HepG2 (cell line): ENCODE results near the gene LDLRAD4. TPM values are rescaled to one million over a fixed set of nuclear protein-coding genes. Genes with fewer than 3 reads are reported as not detected.

Source experiments
- ATAC-seq: fragments of 200-7000 bp; cut with Tn5 transposase; 3 replicates; pipeline ENCODE4 v1.9.1; 2020; ENCODE audit warnings: mild to moderate bottlenecking, moderate library complexity
- BruUV-seq: library from RNA; stranded (reverse); fragments of 400-500 nt; replicated peaks from 2 replicates; lab custom pipeline; 2021; lab: Mats Ljungman, UMichigan
- CTCF ChIA-PET: fragments of 300-600 bp; formaldehyde crosslinking; extraction: SDS; loops from one replicate; lab custom pipeline; 2021; ENCODE audit warnings: low total read pairs, inconsistent platforms, low intra/inter-chr PET ratio; lab: Yijun Ruan, JAX
- POLR2A ChIA-PET: fragments of 350-600 bp; sonication (Branson Sonifier 250); formaldehyde crosslinking; loops from one replicate; lab custom pipeline; 2020; ENCODE audit warnings: antibody characterized with exemption, inconsistent platforms; lab: Yijun Ruan, JAX
- DNase-seq: peaks from one replicate; pipeline ENCODE4 v3.0.0-alpha.2; 2015; ENCODE audit warnings: low spot score
- FAIRE-seq: peaks from 3 replicates; lab custom pipeline; 2011; peaks lifted over from hg19 to GRCh38; lab: Jason Lieb, UNC
- H2AFZ ChIP-seq: one replicate; pipeline ENCODE4 v1.6.1; 2011; ENCODE audit warnings: low read length, inconsistent platforms
- H3K27ac ChIP-seq: fragments of 300-600 bp; 3 replicates; pipeline ENCODE4 v1.8.0; 2011; ENCODE audit warnings: mixed run types, mild to moderate bottlenecking, mixed read lengths, low read length, inconsistent platforms; ENCODE audit not compliant: insufficient read depth; ENCODE audit errors: extremely low read length
- H3K27me3 ChIP-seq, 2 experiments: fragments of 200-600 bp in 1 of 2; 2 replicates in 1 of 2; 3 replicates in 1 of 2; pipeline versions ENCODE4 v1.6.0 to v1.8.0; 2011; ENCODE audit warnings: low read length in 2 of 2, mild to moderate bottlenecking in 2 of 2, moderate library complexity in 2 of 2, inconsistent platforms in 1 of 2; ENCODE audit not compliant: insufficient read depth in 2 of 2, control insufficient read depth in 1 of 2
- H3K36me3 ChIP-seq, 2 experiments: fragments of 200-600 bp in 1 of 2; replicated peaks in 1 of 2; 2 replicates in 1 of 2; 3 replicates in 1 of 2; pipeline versions ENCODE4 v1.5.1 to v1.8.0; 2011; ENCODE audit warnings: low read length in 2 of 2, inconsistent platforms in 1 of 2; ENCODE audit not compliant: insufficient read depth in 2 of 2, control insufficient read depth in 1 of 2
- H3K4me1 ChIP-seq: 2 replicates; pipeline ENCODE4 v1.5.1; 2012; ENCODE audit warnings: low read length, inconsistent platforms; ENCODE audit not compliant: insufficient read depth
- H3K4me2 ChIP-seq: 2 replicates; pipeline ENCODE4 v1.6.0; 2011; ENCODE audit warnings: low read depth, low read length, inconsistent platforms
- H3K4me3 ChIP-seq, 3 experiments: fragments of 200-600 bp in 1 of 3; sonication (generic), shearing (Covaris generic) in 1 of 3; replicated peaks in 1 of 3; 2 replicates each; pipeline ENCODE4 v1.5.1; 2011 to 2016; ENCODE audit warnings: low read length in 3 of 3, inconsistent platforms in 2 of 3, low read depth in 2 of 3, mild to moderate bottlenecking in 2 of 3, control low read depth in 1 of 3, mixed read lengths in 1 of 3; ENCODE audit not compliant: insufficient read depth in 1 of 3
- H3K79me2 ChIP-seq: one replicate; pipeline ENCODE4 v1.6.1; 2011; ENCODE audit warnings: low read length, inconsistent platforms; ENCODE audit not compliant: insufficient read depth
- H3K9ac ChIP-seq: 2 replicates; pipeline ENCODE4 v1.6.0; 2011; ENCODE audit warnings: mild to moderate bottlenecking, low read depth, low read length, inconsistent platforms; ENCODE audit not compliant: insufficient read depth
- H3K9me3 ChIP-seq: 2 replicates; pipeline ENCODE4 v1.5.1; 2012; ENCODE audit warnings: mild to moderate bottlenecking, low read length
- H4K20me1 ChIP-seq: 2 replicates; pipeline ENCODE4 v1.6.0; 2011; ENCODE audit warnings: inconsistent platforms, mild to moderate bottlenecking, low read length, moderate library complexity; ENCODE audit not compliant: insufficient read depth
- ARNT ChIP-seq: fragments of 450-650 bp; IDR thresholded peaks from 2 replicates; pipeline ENCODE4 v1.6.1; 2017
- ARNTL ChIP-seq: sonication (generic); formaldehyde crosslinking; IDR thresholded peaks from 2 replicates; pipeline ENCODE4 v1.4.0; 2020; ENCODE audit warnings: mild to moderate bottlenecking, missing genetic modification reagents
- ESRRA ChIP-seq: sonication (generic); formaldehyde crosslinking; IDR thresholded peaks from 2 replicates; pipeline ENCODE4 v1.5.1; 2020; ENCODE audit warnings: mild to moderate bottlenecking, low read depth, missing genetic modification reagents
- FOXP4 ChIP-seq: sonication (generic); formaldehyde crosslinking; IDR thresholded peaks from 2 replicates; pipeline ENCODE4 v1.4.0; 2020; ENCODE audit warnings: missing genetic modification reagents
- HHEX ChIP-seq: IDR thresholded peaks from 2 replicates; pipeline ENCODE4 v1.6.1; 2016; ENCODE audit warnings: control low read depth
- HOXA9 ChIP-seq: sonication (generic); formaldehyde crosslinking; IDR thresholded peaks from 2 replicates; pipeline ENCODE4 v1.8.1; 2022; ENCODE audit warnings: missing genetic modification reagents, mild to moderate bottlenecking, moderate library complexity, borderline replicate concordance
- IRF1 ChIP-seq: sonication (generic); formaldehyde crosslinking; IDR thresholded peaks from 2 replicates; pipeline ENCODE4 v1.4.0; 2020; ENCODE audit warnings: low read depth, mild to moderate bottlenecking, missing genetic modification reagents
- RORA ChIP-seq: sonication (generic); formaldehyde crosslinking; IDR thresholded peaks from 2 replicates; pipeline ENCODE4 v1.5.0; 2020; ENCODE audit warnings: mild to moderate bottlenecking, missing genetic modification reagents, moderate library complexity
- SPEN ChIP-seq: sonication (generic); formaldehyde crosslinking; IDR thresholded peaks from 2 replicates; pipeline ENCODE4 v1.5.1; 2020; ENCODE audit warnings: low read depth, mild to moderate bottlenecking, missing genetic modification reagents
- SRSF1 ChIP-seq: fragments of 200-400 bp; formaldehyde crosslinking; optimal IDR thresholded peaks from 2 replicates; pipeline ENCODE3; 2017; ENCODE audit warnings: mild to moderate bottlenecking, low read depth, low read length, moderate library complexity
- SRSF4 ChIP-seq: fragments of 200-400 bp; formaldehyde crosslinking; IDR thresholded peaks from one replicate; pipeline ENCODE4 v1.6.1; 2018; ENCODE audit warnings: mild to moderate bottlenecking, low read depth, low read length, moderate library complexity; ENCODE audit not compliant: poor library complexity, severe bottlenecking
- STAT6 ChIP-seq: sonication (generic); formaldehyde crosslinking; IDR thresholded peaks from 2 replicates; pipeline ENCODE4 v1.4.0; 2020; ENCODE audit warnings: missing genetic modification reagents, mild to moderate bottlenecking, borderline replicate concordance
- ZNF331 ChIP-seq: sonication (generic); formaldehyde crosslinking; IDR thresholded peaks from 2 replicates; pipeline ENCODE4 v1.4.0; 2020; ENCODE audit warnings: missing genetic modification reagents
- ZNF513 ChIP-seq: sonication (generic); formaldehyde crosslinking; conservative IDR thresholded peaks from 2 replicates; pipeline ENCODE4 v1.5.0; 2020; ENCODE audit warnings: missing genetic modification reagents
- ZNF598 ChIP-seq: sonication (generic); formaldehyde crosslinking; IDR thresholded peaks from 2 replicates; pipeline ENCODE4 v1.5.1; 2020; ENCODE audit warnings: mild to moderate bottlenecking, missing genetic modification reagents, borderline replicate concordance
- ZNF674 ChIP-seq: sonication (generic); formaldehyde crosslinking; IDR thresholded peaks from 2 replicates; pipeline ENCODE4 v1.5.0; 2020; ENCODE audit warnings: low read depth, mild to moderate bottlenecking, missing genetic modification reagents
- WGBS: methylation state at CpG from one replicate; pipeline ENCODE4 v1.1.6; 2017; ENCODE audit warnings: low lambda C conversion rate; 5-methylcytosine and 5-hydroxymethylcytosine counted together
- in situ Hi-C: cut with HindIII; loops from 2 replicates; pipeline ENCODE4 v1.10.0; 2017; ENCODE audit warnings: low pct_unique_long_range_greater_than_20kb; ENCODE audit not compliant: extremely low pct_ligation_motif_present
- intact Hi-C: fragments of 100-400 bp; cut with micrococcal nuclease; formaldehyde crosslinking; loops from one replicate; pipeline ENCODE4 v1.10.0; 2022; ENCODE audit not compliant: unreplicated experiment
- polyA plus RNA-seq, 8 experiments: library from polyadenylated mRNA; depleted of rRNA in 3 of 8; stranded (reverse) in 7 of 8; unstranded in 1 of 8; fragments of >200 nt; fragmentation: Illumina TruSeq in 4 of 8; extraction: Trizol in 4 of 8; gene quantifications; 2 replicates each; pipeline versions ENCODE4 v1.2.1 to v1.2.3, GENCODE V29; 2011 to 2016; ENCODE audit warnings: low read depth in 4 of 8, missing spikeins in 1 of 8, mixed read lengths in 1 of 8; ENCODE audit not compliant: insufficient read depth in 1 of 8
- total RNA-seq, 5 experiments: library from RNA; depleted of rRNA; stranded (reverse); fragments of >200 nt; fragmentation: Illumina TruSeq; extraction: Trizol; gene quantifications; 2 replicates each; pipeline ENCODE4 v1.2.3, GENCODE V29; 2016; ENCODE audit warnings: low read depth in 1 of 5

Gene LDLRAD4
- total and polyA plus RNA-seq, 2 of the 13 experiments (the other 11 are each of a cell fraction or from before 2014, with no cell fraction given): 13.6 to 20.9 TPM

- TF ChIP-seq SRSF4 (no peak), FOXP4 (CRISPR knock-in tag) (no peak), ARNTL (CRISPR knock-in tag) (no peak), SPEN (CRISPR knock-in tag) (peak; percentile 11; the same call in 1 of the 2 replicates)
Measured at GRCh38 chr18:13542520-13542847, 323.9 kb downstream of the LDLRAD4 start (continued).

GRCh38 chr18:13543144-13543543 is 324.6 kb downstream of the LDLRAD4 start:
- ChIA-PET CTCF (no interaction called here), POLR2A (no interaction called here)
- intact Hi-C loops (loop anchor here (2.0 to 10.0 kb wide), 4 partner anchors 30 to 406 kb away; no protein-coding TSS in a partner anchor), in situ Hi-C loops (no loop called here)
- DNase-seq (no peak), FAIRE-seq (no peak), ATAC-seq (no peak)
- peak overlapping the region; percentile 43 to 73 (median 54); a peak in 4 of 6 replicates for H3K4me3 ChIP-seq
- no peak for TF ChIP-seq ARNT
- TF ChIP-seq HOXA9: no peak
- no peak for TF ChIP-seq HHEX
- no peak for TF ChIP-seq ESRRA (CRISPR knock-in tag)
- TF ChIP-seq ZNF513: no peak
- TF ChIP-seq STAT6: no peak
- TF ChIP-seq ZNF331 (CRISPR knock-in tag): no peak
- no peak for TF ChIP-seq IRF1 (CRISPR knock-in tag)
- TF ChIP-seq ZNF598 (CRISPR knock-in tag): no peak
- no peak for TF ChIP-seq RORA (CRISPR knock-in tag)
- TF ChIP-seq ZNF674: no peak
- TF ChIP-seq SRSF1: no peak
- H3K36me3 ChIP-seq: no peaks in the 10 kb centered on the region
- 79% methylated on average over 4 of the region's 4 CpGs for WGBS
- peak overlapping the region; percentile 86 for H3K27ac ChIP-seq
- no peaks in the 10 kb centered on the region for H3K79me2 ChIP-seq
- no peak overlapping the region for H2AFZ ChIP-seq
- peak overlapping the region; percentile 91 for H3K4me2 ChIP-seq
- peaks cover 82% of the 10 kb centered on the region for H3K4me1 ChIP-seq
- H4K20me1 ChIP-seq: no peaks in the 10 kb centered on the region
- peak overlapping the region; percentile 70 for H3K9ac ChIP-seq
- TSS peak; percentile 67 for BruUV-seq
- no peaks in the 10 kb centered on the region for H3K9me3 ChIP-seq
- H3K27me3 ChIP-seq: no peaks in the 10 kb centered on the region
